ENCODE data around the gene CFAP45.

Gene CFAP45

GRCh38 chr1:159823406-159823805 lies 76.6 kb downstream of the CFAP45 start:
- DNase-seq: peak; percentile 43

Data from NCI-H2107 (cell line).